NB4 (cell line): ENCODE data around the gene GALNT9.

Experiments
- POLR2A ChIP-seq: IDR thresholded peaks from 2 replicates; pipeline ENCODE4 v1.6.1; 2011; ENCODE audit warnings: mild to moderate bottlenecking; ENCODE audit not compliant: insufficient read length; ENCODE audit errors: extremely low read depth
- TF ChIP-seq, protein P1 (sequence below): IDR thresholded peaks from one replicate; pipeline ENCODE4 v1.5.1; 2012; ENCODE audit warnings: low read depth, low read length
- TF ChIP-seq, protein P2 (sequence below): IDR thresholded peaks from 2 replicates; pipeline ENCODE4 v1.6.1; 2011; ENCODE audit warnings: low read depth, low read length

DNA sequence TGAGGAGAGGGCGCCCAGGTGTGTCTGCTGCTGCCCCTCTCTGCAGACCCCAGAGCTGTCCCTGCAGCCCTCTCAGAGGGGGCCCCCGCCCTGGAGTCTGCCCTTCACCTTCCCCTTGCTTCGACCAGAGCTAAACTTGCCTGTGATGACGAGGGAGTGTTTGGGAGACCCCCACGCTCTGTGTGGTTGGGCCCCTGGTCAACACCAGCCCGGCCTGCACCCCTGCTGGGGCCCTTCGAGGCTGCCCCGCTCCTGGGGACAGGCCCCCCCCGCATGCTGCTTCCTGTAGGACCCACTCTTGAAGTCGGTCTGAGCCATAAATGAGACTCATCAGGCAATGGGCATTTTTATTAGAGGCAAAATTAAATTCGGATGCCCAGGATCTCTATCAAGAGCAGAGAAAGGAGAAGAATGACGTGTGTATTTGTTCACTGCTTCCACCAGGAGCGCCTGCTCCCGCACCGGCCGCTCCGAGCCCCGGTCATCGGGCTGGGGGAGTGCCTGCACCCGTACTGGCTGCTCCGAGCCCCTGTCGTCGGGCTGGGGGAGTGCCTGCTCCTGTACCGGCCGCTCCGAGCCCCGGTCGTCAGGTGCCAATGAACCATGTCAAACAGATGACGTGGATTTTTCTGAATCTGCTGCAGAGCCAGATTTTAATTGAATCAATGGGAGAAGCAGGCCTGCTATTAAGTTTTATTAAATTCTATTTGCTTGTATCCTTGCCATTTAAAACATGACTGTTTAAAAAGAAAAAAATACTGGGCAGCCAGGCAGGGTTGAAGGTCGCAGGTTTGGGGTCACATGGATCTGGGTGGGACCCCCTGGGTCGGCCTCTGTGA is 137.5 kb downstream of the GALNT9 start:
- TF ChIP-seq, protein P1, sequence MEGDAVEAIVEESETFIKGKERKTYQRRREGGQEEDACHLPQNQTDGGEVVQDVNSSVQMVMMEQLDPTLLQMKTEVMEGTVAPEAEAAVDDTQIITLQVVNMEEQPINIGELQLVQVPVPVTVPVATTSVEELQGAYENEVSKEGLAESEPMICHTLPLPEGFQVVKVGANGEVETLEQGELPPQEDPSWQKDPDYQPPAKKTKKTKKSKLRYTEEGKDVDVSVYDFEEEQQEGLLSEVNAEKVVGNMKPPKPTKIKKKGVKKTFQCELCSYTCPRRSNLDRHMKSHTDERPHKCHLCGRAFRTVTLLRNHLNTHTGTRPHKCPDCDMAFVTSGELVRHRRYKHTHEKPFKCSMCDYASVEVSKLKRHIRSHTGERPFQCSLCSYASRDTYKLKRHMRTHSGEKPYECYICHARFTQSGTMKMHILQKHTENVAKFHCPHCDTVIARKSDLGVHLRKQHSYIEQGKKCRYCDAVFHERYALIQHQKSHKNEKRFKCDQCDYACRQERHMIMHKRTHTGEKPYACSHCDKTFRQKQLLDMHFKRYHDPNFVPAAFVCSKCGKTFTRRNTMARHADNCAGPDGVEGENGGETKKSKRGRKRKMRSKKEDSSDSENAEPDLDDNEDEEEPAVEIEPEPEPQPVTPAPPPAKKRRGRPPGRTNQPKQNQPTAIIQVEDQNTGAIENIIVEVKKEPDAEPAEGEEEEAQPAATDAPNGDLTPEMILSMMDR = no peak
- TF ChIP-seq POLR2A = no peak
- TF ChIP-seq, protein P2, sequence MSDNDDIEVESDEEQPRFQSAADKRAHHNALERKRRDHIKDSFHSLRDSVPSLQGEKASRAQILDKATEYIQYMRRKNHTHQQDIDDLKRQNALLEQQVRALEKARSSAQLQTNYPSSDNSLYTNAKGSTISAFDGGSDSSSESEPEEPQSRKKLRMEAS = no peak
